Adipocyte (in vitro differentiated cells): Measurements from ENCODE around the gene CELSR3.

ENCODE experiments used
- DNase-seq: peaks from one replicate; pipeline ENCODE4 v3.0.0-alpha.2; 2015; ENCODE audit warnings: low read depth
- H3K27me3 ChIP-seq: replicated peaks from 2 replicates; pipeline ENCODE4 v1.7.0; 2013; ENCODE audit warnings: mild to moderate bottlenecking, low read length, moderate library complexity; ENCODE audit not compliant: control insufficient read depth, insufficient read depth
- H3K36me3 ChIP-seq: 2 replicates; pipeline ENCODE4 v1.7.0; 2013; ENCODE audit warnings: low read length, mild to moderate bottlenecking, moderate library complexity; ENCODE audit not compliant: control insufficient read depth, insufficient read depth, severe bottlenecking
- H3K4me1 ChIP-seq: 2 replicates; pipeline ENCODE4 v1.7.0; 2013; ENCODE audit warnings: mild to moderate bottlenecking, low read length, moderate library complexity; ENCODE audit not compliant: control insufficient read depth, insufficient read depth
- H3K4me3 ChIP-seq: 2 replicates; pipeline ENCODE4 v1.7.0; 2013; ENCODE audit warnings: mild to moderate bottlenecking, low read length, moderate library complexity
- H3K9ac ChIP-seq: 2 replicates; pipeline ENCODE4 v1.7.0; 2013; ENCODE audit warnings: mild to moderate bottlenecking, low read length, moderate library complexity
- H3K9me3 ChIP-seq: 2 replicates; pipeline ENCODE4 v1.7.0; 2013; ENCODE audit warnings: mild to moderate bottlenecking, low read length, moderate library complexity; ENCODE audit not compliant: control insufficient read depth

CELSR3 gene

GRCh38 chr3:48642605-48643004, 20.1 kb downstream of the CELSR3 start:
- DNase-seq = no peak
- Histone ChIP-seq H3K36me3 (no peaks in the 10 kb centered on the region), H3K4me1 (no peaks in the 10 kb centered on the region), H3K9me3 (no peaks in the 10 kb centered on the region), H3K9ac (no peak overlapping the region), H3K27me3 (no peaks in the 10 kb centered on the region), H3K4me3 (no peak overlapping the region)

GRCh38 chr3:48641396-48641795, 21.3 kb downstream of the CELSR3 start:
- no peaks in the 10 kb centered on the region for H3K9me3 ChIP-seq
- no peaks in the 10 kb centered on the region for H3K36me3 ChIP-seq
- DNase-seq = no peak
- H3K9ac ChIP-seq = no peak overlapping the region
- H3K4me1 ChIP-seq = peaks cover 5% of the 10 kb centered on the region
- no peak overlapping the region for H3K4me3 ChIP-seq
- no peaks in the 10 kb centered on the region for H3K27me3 ChIP-seq

GRCh38 chr3:48639944-48640606, 22.6 kb downstream of the CELSR3 start:
- Histone ChIP-seq H3K27me3 (no peaks in the 10 kb centered on the region), H3K4me3 (no peak overlapping the region), H3K4me1 (peaks cover 11% of the 10 kb centered on the region), H3K9me3 (no peaks in the 10 kb centered on the region), H3K36me3 (no peaks in the 10 kb centered on the region), H3K9ac (no peak overlapping the region)
- DNase-seq = no peak

GRCh38 chr3:48637305-48637704, 25.4 kb downstream of the CELSR3 start:
- Histone ChIP-seq H3K27me3 (no peaks in the 10 kb centered on the region), H3K4me1 (peaks cover 30% of the 10 kb centered on the region), H3K9ac (no peak overlapping the region), H3K4me3 (no peak overlapping the region), H3K9me3 (no peaks in the 10 kb centered on the region), H3K36me3 (peaks cover 14% of the 10 kb centered on the region)
- no peak for DNase-seq

GRCh38 chr3:48636149-48636655, 26.5 kb downstream of the CELSR3 start:
- Histone ChIP-seq H3K36me3 (peaks cover 25% of the 10 kb centered on the region), H3K4me1 (peaks cover 30% of the 10 kb centered on the region), H3K9ac (peak overlapping the region; percentile 98), H3K4me3 (peak overlapping the region; percentile 96), H3K9me3 (no peaks in the 10 kb centered on the region), H3K27me3 (no peaks in the 10 kb centered on the region)
- DNase-seq = peak; percentile 38

- H3K4me1 ChIP-seq = peaks cover 30% of the 10 kb centered on the region
- no peaks in the 10 kb centered on the region for H3K9me3 ChIP-seq
- peaks cover 33% of the 10 kb centered on the region for H3K36me3 ChIP-seq
- H3K4me3 ChIP-seq = peak within 1 kb of the TSS; percentile 96
- H3K27me3 ChIP-seq = no peaks in the 10 kb centered on the region
- DNase-seq = peak; percentile 99
- peak within 1 kb of the TSS; percentile 98 for H3K9ac ChIP-seq
Observed at GRCh38 chr3:48635222-48636021, 27.3 kb downstream of the CELSR3 start, which contains the start of gene SLC26A6. Gene SLC26A6 (minus strand): TSS chr3:48635461. CDS start chr3:48635393, 68 bp downstream.

GRCh38 chr3:48634661-48635221, 27.9 kb downstream of the CELSR3 start:
- Histone ChIP-seq H3K27me3 (no peaks in the 10 kb centered on the region), H3K9me3 (no peaks in the 10 kb centered on the region), H3K9ac (peak overlapping the region; percentile 98), H3K4me1 (peaks cover 30% of the 10 kb centered on the region), H3K36me3 (peaks cover 40% of the 10 kb centered on the region), H3K4me3 (peak overlapping the region; percentile 96)
- peak; percentile 75 for DNase-seq

- H3K9me3 ChIP-seq = no peaks in the 10 kb centered on the region
- peak overlapping the region; percentile 96 for H3K4me3 ChIP-seq
- peaks cover 30% of the 10 kb centered on the region for H3K4me1 ChIP-seq
- DNase-seq = no peak
- H3K9ac ChIP-seq = peak overlapping the region; percentile 98
- peaks cover 50% of the 10 kb centered on the region for H3K36me3 ChIP-seq
- no peaks in the 10 kb centered on the region for H3K27me3 ChIP-seq
Observed at GRCh38 chr3:48633743-48634142, 28.9 kb downstream of the CELSR3 start.

GRCh38 chr3:48633256-48633655, 29.4 kb downstream of the CELSR3 start:
- no peak for DNase-seq
- Histone ChIP-seq H3K4me1 (peaks cover 30% of the 10 kb centered on the region), H3K9ac (peak overlapping the region; percentile 98), H3K27me3 (no peaks in the 10 kb centered on the region), H3K9me3 (no peaks in the 10 kb centered on the region), H3K4me3 (peak overlapping the region; percentile 96), H3K36me3 (peaks cover 54% of the 10 kb centered on the region)

- Histone ChIP-seq H3K4me3 (no peak overlapping the region), H3K9me3 (no peaks in the 10 kb centered on the region), H3K36me3 (peaks cover 69% of the 10 kb centered on the region), H3K4me1 (peaks cover 29% of the 10 kb centered on the region), H3K27me3 (no peaks in the 10 kb centered on the region), H3K9ac (no peak overlapping the region)
- no peak for DNase-seq
Observed at GRCh38 chr3:48631516-48632448, 30.9 kb downstream of the CELSR3 start.
